SJCRH30 (cell line): Measurements from ENCODE around the gene GRK4. TPM values are rescaled to one million over a fixed set of nuclear protein-coding genes. Genes with fewer than 3 reads are reported as not detected.
A peak's percentile ranks its signal among the peaks of the same experiment; 100 is the strongest.

Experiments used
- DNase-seq, 2 experiments: peaks; one replicate each; pipeline ENCODE4 v3.0.0-alpha.2; 2015 to 2020
- H3K27ac ChIP-seq: fragments of 250-450 bp; sonication (Bioruptor Pico); 2 replicates; pipeline ENCODE4 v1.5.1; 2020; ENCODE audit warnings: mild to moderate bottlenecking, moderate library complexity
- H3K27me3 ChIP-seq: fragments of 250-450 bp; sonication (Bioruptor Pico); 2 replicates; pipeline ENCODE4 v1.5.1; 2020; ENCODE audit warnings: mild to moderate bottlenecking, moderate library complexity
- H3K36me3 ChIP-seq: fragments of 250-450 bp; sonication (Bioruptor Pico); 2 replicates; pipeline ENCODE4 v1.5.1; 2020; ENCODE audit warnings: mild to moderate bottlenecking, moderate library complexity
- H3K4me1 ChIP-seq: fragments of 250-450 bp; sonication (Bioruptor Pico); 2 replicates; pipeline ENCODE4 v1.5.1; 2020; ENCODE audit warnings: mild to moderate bottlenecking, moderate library complexity
- H3K4me3 ChIP-seq: fragments of 250-450 bp; sonication (Bioruptor Pico); 2 replicates; pipeline ENCODE4 v1.5.1; 2020; ENCODE audit warnings: mild to moderate bottlenecking, moderate library complexity
- H3K9me3 ChIP-seq: fragments of 250-450 bp; sonication (Bioruptor Pico); replicated peaks from 2 replicates; pipeline ENCODE4 v1.5.1; 2020; ENCODE audit warnings: mild to moderate bottlenecking, moderate library complexity
- total RNA-seq: library from RNA; depleted of rRNA; stranded (reverse); fragments of >200 nt; shearing (Covaris generic); gene quantifications from 2 replicates; pipeline ENCODE4 v1.2.3, GENCODE V29; 2014; rRNA removed

Gene GRK4
- total RNA-seq, 1 experiment from 2014 or later = 5.9 TPM

DNA sequence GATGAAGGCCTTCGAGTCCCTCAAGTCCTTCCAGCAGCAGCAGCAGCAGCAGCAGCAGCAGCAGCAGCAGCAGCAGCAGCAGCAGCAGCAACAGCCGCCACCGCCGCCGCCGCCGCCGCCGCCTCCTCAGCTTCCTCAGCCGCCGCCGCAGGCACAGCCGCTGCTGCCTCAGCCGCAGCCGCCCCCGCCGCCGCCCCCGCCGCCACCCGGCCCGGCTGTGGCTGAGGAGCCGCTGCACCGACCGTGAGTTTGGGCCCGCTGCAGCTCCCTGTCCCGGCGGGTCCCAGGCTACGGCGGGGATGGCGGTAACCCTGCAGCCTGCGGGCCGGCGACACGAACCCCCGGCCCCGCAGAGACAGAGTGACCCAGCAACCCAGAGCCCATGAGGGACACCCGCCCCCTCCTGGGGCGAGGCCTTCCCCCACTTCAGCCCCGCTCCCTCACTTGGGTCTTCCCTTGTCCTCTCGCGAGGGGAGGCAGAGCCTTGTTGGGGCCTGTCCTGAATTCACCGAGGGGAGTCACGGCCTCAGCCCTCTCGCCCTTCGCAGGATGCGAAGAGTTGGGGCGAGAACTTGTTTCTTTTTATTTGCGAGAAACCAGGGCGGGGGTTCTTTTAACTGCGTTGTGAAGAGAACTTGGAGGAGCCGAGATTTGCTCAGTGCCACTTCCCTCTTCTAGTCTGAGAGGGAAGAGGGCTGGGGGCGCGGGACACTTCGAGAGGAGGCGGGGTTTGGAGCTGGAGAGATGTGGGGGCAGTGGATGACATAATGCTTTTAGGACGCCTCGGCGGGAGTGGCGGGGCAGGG, 111.7 kb downstream of the GRK4 start:
- peak; percentile 83 to 85 for DNase-seq
- H3K4me1 ChIP-seq = no peaks in the 10 kb centered on the region; the same call in 1 of the 2 replicates
- no peaks in the 10 kb centered on the region for H3K36me3 ChIP-seq
- H3K4me3 ChIP-seq = peak overlapping the region; percentile 97
- H3K27ac ChIP-seq = peak overlapping the region; percentile 79
- H3K27me3 ChIP-seq = no peaks in the 10 kb centered on the region
- no peaks in the 10 kb centered on the region for H3K9me3 ChIP-seq

DNA sequence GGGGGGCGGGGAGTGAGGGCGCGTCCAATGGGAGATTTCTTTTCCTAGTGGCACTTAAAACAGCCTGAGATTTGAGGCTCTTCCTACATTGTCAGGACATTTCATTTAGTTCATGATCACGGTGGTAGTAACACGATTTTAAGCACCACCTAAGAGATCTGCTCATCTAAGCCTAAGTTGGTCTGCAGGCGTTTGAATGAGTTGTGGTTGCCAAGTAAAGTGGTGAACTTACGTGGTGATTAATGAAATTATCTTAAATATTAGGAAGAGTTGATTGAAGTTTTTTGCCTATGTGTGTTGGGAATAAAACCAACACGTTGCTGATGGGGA, 112.2 kb downstream of the GRK4 start:
- peak overlapping the region; percentile 97 for H3K4me3 ChIP-seq
- no peaks in the 10 kb centered on the region for H3K36me3 ChIP-seq
- peak overlapping the region; percentile 23 for H3K27ac ChIP-seq

DNA sequence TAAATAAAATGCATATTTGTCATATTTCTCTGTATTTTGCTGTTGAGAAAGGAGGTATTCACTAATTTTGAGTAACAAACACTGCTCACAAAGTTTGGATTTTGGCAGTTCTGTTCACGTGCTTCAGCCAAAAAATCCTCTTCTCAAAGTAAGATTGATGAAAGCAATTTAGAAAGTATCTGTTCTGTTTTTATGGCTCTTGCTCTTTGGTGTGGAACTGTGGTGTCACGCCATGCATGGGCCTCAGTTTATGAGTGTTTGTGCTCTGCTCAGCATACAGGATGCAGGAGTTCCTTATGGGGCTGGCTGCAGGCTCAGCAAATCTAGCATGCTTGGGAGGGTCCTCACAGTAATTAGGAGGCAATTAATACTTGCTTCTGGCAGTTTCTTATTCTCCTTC, 114.4 kb downstream of the GRK4 start:
- DNase-seq = no peak
- H3K4me1 ChIP-seq = no peaks in the 10 kb centered on the region
- H3K27ac ChIP-seq = no peak overlapping the region
- H3K4me3 ChIP-seq = no peak overlapping the region
- no peaks in the 10 kb centered on the region for H3K9me3 ChIP-seq
- H3K27me3 ChIP-seq = no peaks in the 10 kb centered on the region
- no peaks in the 10 kb centered on the region for H3K36me3 ChIP-seq

More for the DNA sequence above, 112.2 kb downstream of the GRK4 start:
- Histone ChIP-seq H3K9me3 (no peaks in the 10 kb centered on the region), H3K4me1 (no peaks in the 10 kb centered on the region; the same call in 1 of the 2 replicates), H3K27me3 (no peaks in the 10 kb centered on the region)
- DNase-seq = no peak

DNA sequence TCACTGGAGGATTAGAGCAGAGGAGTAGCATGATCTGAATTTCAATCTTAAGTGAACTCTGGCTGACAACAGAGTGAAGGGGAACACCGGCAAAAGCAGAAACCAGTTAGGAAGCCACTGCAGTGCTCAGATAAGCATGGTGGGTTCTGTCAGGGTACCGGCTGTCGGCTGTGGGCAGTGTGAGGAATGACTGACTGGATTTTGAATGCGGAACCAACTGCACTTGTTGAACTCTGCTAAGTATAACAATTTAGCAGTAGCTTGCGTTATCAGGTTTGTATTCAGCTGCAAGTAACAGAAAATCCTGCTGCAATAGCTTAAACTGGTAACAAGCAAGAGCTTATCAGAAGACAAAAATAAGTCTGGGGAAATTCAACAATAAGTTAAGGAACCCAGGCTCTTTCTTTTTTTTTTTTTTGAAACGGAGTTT, 116.3 kb downstream of the GRK4 start:
- no peaks in the 10 kb centered on the region for H3K27me3 ChIP-seq
- no peaks in the 10 kb centered on the region for H3K4me1 ChIP-seq
- H3K36me3 ChIP-seq = no peaks in the 10 kb centered on the region
- no peak for DNase-seq
- H3K9me3 ChIP-seq = no peaks in the 10 kb centered on the region
- H3K4me3 ChIP-seq = no peak overlapping the region
- no peak overlapping the region for H3K27ac ChIP-seq

DNA sequence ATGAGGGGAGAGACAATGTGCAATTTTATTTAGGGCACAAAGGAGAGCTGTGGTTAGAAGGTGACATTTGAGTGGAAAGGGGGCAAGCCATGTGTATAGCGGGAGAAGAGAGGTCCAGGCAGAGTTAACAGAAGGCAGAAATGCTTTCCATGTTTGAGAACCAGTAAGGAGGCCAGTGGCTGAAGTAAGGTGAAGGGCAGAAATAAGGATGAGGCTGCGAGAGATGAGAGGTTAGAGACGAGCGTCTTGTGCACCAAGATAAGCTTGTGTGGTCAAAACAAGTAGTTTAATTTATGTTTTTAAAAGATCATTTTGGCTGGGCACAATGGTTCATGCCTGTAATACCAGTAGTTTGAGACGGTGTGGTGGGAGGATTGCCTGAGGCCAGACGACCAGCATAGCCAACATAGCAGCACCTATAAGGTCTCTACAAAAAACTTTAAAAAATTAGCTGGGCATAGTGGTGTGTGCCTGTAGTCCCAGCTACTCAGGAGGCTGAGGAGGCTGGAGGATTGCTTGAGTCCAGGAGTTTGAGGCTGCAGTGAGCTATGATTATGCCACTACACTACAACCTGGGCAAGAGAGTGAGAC, 119.6 kb downstream of the GRK4 start:
- Histone ChIP-seq H3K4me3 (no peak overlapping the region), H3K9me3 (no peaks in the 10 kb centered on the region), H3K4me1 (no peaks in the 10 kb centered on the region), H3K27me3 (no peaks in the 10 kb centered on the region), H3K27ac (no peak overlapping the region), H3K36me3 (peaks cover 12% of the 10 kb centered on the region)
- DNase-seq = no peak

DNA sequence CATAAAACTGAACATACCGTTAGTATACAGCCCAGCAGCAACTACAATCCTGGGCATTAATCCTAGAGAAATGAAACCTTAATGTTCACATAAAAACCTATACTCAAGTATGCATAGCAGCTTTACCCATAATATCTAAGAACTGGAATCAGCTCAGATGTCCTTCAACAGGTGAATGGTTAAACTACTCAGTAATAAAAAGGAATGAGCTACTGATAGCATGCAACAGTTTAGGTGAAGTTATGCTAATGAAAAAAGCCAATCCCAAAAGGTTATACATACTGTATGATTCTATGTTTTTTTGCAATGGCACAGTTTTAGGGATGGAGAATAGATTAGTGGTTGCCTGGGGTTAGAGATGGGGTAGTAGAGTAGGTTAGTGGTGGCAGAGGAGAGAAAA, 120.4 kb downstream of the GRK4 start:
- Histone ChIP-seq H3K27me3 (no peaks in the 10 kb centered on the region), H3K27ac (no peak overlapping the region), H3K4me3 (no peak overlapping the region), H3K4me1 (no peaks in the 10 kb centered on the region), H3K36me3 (peaks cover 18% of the 10 kb centered on the region), H3K9me3 (no peaks in the 10 kb centered on the region)
- no peak for DNase-seq

DNA sequence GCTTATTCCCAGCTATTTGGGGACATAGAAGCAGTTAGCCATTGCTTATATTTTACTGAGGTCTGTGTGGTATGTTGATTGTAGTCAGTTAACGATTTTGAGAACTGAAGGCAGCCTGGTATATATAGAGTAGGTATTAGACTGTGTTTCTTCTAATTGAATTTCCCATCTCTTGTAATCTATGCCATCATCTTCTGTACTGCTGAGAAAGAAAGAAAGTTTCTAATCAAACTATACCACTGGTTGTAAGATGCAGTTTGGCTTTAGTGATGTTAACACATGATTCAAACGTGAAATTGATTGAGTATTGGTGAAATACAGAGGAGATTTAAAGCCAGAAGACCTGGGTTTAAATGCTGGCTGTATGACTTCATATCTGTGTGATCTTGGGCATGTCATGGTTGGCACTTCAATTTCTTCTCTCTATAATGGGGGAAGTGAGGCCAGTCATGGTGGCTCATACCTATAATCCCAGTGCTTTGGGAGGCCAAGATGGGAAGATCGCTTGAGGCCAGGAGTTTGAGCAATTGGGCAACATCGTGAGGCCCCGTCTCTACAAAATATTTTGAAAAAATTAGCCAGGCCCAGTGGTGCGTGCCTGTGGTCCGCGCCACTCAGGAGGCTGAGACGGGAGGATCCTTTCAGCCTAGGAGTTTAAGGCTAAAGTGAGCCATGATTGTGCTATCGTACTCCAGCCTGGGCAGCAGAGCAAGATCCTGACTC, 122.7 kb downstream of the GRK4 start:
- H3K4me3 ChIP-seq = no peak overlapping the region
- H3K36me3 ChIP-seq = peaks cover 40% of the 10 kb centered on the region
- H3K9me3 ChIP-seq = no peaks in the 10 kb centered on the region
- H3K27me3 ChIP-seq = no peaks in the 10 kb centered on the region
- no peak for DNase-seq
- no peaks in the 10 kb centered on the region for H3K4me1 ChIP-seq
- no peak overlapping the region for H3K27ac ChIP-seq

DNA sequence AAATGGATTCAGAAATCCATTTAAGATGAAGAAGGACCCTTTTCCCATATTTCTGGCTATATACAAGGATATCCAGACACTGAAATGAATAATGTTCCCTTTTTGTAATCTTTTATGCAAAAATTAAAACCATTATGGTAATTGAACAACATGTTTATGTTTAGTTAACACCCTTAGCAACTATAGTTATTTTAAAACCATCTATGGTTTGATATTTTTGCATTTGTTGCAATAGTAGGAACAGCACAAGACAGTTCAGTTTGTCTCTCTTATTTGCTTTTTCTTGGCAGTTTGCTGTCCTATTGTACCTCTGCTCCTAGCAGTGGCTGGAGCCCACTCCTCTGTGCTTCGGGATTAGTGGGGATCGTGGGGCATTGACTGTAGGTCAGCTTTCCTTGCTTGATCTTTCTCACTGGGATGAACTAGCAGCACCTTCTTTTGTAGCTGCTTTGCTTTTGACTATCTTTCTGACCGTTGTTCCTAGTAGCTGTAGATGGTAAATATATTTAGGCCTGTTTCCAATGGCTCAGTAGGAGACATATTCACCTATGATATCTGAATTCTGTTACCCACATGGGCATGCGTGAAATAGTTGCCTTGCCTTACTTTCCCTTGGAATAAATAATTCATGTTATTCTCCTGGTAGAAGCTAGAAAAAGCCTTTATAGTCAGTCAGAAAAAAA, 123.9 kb downstream of the GRK4 start:
- Histone ChIP-seq H3K9me3 (no peaks in the 10 kb centered on the region), H3K4me3 (no peak overlapping the region), H3K27ac (no peak overlapping the region), H3K36me3 (peaks cover 41% of the 10 kb centered on the region), H3K4me1 (no peaks in the 10 kb centered on the region), H3K27me3 (no peaks in the 10 kb centered on the region)
- no peak for DNase-seq

Other genes starting within 250 kb of the GRK4 start
- gene TNIP2, start 207.2 kb upstream of the GRK4 start, total RNA-seq = 25.8 and 28.8 TPM in 2 replicates
- gene SH3BP2, start 170.5 kb upstream of the GRK4 start, total RNA-seq = 22.0 and 28.1 TPM in 2 replicates
- gene ADD1, start 119.7 kb upstream of the GRK4 start, total RNA-seq = 131 and 139 TPM in 2 replicates
- gene NOP14, start 165 bp upstream of the GRK4 start, total RNA-seq = 36.6 and 39.5 TPM in 2 replicates
- gene HTT-AS, start 111.0 kb downstream of the GRK4 start, total RNA-seq = not detected in 2 replicates
- gene HTT, start 111.1 kb downstream of the GRK4 start, total RNA-seq = 24.3 and 30.7 TPM in 2 replicates